GM19043 (cell line): ENCODE results near the gene MYL1.
A peak's percentile ranks its signal among the peaks of the same experiment; 100 is the strongest.

Experiments
- ATAC-seq: cut with Tn5 transposase; IDR thresholded peaks from one replicate; pipeline ENCODE4 v1.9.1; 2021; ENCODE audit warnings: low read depth; ENCODE audit not compliant: unreplicated experiment

MYL1 gene

DNA sequence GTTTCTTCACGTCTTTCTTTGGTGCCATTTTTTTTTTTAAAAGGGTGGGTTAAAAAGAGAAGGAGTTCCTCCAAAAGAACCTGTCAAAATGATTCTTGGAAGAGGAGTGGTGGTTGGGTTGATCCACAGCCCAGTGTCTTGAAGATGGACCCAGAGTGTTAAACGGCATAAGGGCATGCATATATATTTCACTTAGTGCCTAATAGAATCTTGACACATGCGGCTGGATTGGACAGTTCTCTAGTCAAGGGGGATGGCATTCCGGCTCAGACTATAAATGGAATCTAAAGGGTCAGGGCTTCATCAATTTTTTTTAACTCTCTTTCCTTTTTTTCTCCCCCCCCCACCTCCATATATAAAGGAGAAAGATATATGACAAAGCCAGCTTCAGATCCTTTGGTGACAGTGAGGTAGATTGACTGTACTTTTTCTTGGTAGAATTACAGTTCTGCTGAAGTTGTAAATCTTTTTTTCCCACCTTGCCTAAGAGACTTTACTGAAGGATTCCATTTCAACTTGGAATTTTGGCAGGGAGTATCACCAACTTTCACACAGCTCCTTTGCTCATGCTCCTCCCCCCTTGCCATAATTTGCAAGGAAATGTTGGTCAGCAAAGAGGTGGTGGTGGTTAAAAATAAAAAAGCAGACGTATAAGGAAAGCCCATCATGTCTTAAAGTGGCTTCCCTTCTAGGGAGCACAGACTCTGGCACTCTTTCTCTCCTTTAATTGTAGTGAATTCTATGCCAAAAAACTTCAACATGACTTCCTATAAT lies at the start of gene MYL1:
Gene MYL1, minus strand, starts transcription at position 160 of the 774 bp plus-strand sequence. Its CDS starts 132 bp downstream, at position 28.
- no peak for ATAC-seq

GRCh38 chr2:210363876-210364275 lies 48.9 kb upstream of the MYL1 start:
- no peak for ATAC-seq

GRCh38 chr2:210363261-210363660 lies 48.3 kb upstream of the MYL1 start:
- ATAC-seq = peak; percentile 45

GRCh38 chr2:210360412-210360811 lies 45.4 kb upstream of the MYL1 start:
- ATAC-seq = no peak

- no peak for ATAC-seq
Observed at GRCh38 chr2:210356944-210357343, 42.0 kb upstream of the MYL1 start.

- no peak for ATAC-seq
Observed at GRCh38 chr2:210337159-210337558, 22.2 kb upstream of the MYL1 start.

GRCh38 chr2:210324906-210325305 lies 9.9 kb upstream of the MYL1 start:
- ATAC-seq = no peak

DNA sequence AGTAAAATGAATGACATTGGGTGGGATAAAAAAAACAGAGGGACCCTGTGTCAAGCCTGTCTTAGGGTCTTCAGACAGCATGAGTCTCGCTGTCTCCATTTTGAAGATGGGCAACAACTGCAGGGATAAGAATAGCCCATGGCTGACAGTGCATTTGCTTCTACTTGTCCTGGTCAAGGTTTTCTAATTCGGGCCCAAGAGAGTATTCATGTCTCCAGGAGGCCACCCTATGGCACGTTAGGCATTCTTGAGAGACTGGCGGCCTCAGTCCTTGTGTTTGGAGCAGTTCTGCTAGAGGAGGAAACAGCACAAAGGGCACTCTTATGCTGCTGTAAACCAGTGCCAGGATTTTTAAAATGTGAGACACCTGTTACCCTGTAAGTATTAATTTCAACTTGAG lies 9.5 kb upstream of the MYL1 start:
- no peak for ATAC-seq

DNA sequence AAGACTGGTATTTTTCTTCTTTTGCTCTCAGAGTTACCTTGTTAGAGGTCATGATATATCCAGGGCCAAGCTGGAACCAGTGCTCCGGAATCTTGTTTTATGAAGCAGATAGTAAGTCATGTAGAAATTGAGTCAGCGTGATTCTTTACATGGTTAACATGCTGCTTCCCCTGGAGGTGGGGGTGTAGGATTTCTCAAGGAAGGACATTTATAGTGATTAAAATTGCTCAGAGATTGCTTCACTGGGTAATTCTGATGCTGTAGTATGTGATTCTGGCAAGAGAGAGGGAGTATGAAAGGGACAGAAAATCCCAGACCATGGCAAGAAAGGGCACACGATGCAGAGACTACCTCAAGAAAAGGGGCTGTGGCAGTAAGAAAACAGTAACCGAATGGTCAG lies 8.0 kb upstream of the MYL1 start:
- ATAC-seq = no peak

- no peak for ATAC-seq
Observed at GRCh38 chr2:210318891-210319290, 3.9 kb upstream of the MYL1 start.

GRCh38 chr2:210318486-210318885 lies 3.5 kb upstream of the MYL1 start:
- ATAC-seq = no peak

DNA sequence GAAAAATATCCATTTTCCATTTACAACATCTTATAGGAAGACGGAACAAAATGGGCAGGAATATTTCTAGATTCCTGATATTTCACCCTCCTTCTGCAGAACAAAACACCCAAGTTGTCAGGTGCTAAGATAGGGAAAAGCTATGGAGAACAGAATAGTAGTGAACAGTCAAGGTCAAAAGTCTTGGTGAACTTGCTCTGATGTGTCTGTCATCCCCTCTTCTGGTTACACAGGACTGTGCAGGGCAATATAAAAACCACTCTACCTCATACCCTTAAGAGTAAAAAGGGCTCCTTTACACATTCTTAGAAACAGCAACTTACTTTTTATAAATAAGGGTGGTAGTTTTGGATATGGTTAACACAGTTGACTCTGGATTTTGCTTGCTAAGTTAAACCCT lies 4.4 kb downstream of the MYL1 start:
- no peak for ATAC-seq

DNA sequence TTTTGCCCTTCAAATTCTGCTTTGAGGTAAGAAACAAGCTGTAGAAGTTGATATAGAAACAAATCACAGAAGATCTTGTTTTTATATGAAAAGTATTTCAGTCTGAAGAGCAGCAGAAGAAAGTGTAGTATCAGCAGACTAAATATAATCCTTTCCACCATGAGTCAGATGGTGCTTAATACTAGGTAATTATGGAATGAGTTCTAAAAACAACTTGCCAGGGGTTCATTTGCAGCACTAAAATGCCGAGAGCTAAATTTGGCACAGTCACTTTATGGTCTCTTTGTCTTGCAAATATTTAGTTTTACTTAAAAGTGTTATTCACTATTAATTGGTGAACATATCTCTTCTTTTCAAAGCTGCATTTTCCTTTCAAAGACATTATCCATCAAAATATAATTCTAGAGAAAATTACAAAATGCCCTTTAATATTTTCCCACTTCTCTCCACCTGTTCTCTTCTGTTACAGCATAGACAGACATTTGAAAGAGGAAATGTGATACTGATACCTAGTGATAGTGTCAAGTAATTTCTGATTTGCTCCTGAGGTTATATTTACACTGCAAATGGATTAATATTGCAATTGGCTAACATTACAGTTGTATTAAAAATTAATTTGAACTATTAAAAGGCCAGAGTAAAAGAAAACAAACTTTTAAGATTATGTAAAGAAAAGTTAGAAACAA lies 5.3 kb downstream of the MYL1 start:
- no peak for ATAC-seq

DNA sequence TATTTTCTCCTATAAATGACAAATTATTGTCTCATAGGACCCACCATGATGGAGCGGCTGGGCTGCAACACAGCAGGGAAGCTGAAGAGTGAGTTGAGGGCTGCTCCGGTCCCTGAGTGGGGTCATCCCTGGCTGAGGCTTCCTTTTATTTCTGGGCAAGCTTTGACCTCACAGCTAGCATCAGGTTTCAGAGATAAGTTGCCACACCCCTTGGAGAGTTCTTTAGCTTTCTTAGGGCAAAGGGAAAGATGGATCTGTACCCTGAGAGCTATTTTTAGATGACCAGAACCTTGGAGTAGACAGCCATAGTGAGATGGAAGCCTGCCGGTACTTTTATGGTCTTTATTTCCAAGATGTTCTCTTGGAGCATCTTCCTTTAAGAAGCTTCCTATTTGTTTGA lies 11.5 kb downstream of the MYL1 start:
- ATAC-seq = no peak

DNA sequence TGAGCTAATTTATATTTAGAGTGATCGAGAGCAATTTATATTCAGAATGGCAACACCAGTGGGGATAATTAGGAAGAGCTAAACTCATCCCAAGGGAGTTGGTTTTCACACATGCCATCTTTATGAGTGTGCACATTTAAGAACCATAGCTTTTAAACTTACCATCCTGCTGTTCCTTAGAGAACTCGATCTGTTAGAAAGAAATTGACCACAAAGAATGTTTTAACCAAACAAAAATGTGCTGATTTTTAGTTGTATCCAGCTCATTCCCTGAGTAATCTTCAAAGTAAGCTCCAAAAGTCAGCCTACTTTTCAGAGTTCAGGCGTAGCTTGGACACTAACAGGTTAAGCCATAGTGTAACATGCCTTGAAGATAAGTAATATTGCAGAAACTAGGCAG lies 12.6 kb downstream of the MYL1 start:
- no peak for ATAC-seq

GRCh38 chr2:210299866-210300373 lies 15.1 kb downstream of the MYL1 start:
- ATAC-seq = no peak

DNA sequence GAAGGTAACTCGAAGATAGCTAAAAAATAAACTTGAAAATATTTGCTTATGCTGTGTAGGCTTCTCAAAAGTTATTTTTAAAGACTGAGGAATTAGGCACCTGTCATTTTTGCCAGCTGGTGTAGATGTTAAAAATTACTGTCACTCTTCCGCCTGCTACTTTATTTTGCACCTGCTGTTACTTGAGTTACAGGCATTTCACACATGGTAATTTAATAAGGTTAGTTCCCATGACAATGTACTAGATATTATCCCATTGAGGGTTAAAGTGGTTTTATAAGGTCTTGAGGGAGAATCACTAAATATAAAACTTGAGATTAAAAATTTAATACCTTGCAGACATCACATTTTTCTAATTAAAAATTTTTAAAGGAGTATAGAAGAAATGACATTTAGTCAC lies 26.6 kb downstream of the MYL1 start:
- ATAC-seq = no peak

DNA sequence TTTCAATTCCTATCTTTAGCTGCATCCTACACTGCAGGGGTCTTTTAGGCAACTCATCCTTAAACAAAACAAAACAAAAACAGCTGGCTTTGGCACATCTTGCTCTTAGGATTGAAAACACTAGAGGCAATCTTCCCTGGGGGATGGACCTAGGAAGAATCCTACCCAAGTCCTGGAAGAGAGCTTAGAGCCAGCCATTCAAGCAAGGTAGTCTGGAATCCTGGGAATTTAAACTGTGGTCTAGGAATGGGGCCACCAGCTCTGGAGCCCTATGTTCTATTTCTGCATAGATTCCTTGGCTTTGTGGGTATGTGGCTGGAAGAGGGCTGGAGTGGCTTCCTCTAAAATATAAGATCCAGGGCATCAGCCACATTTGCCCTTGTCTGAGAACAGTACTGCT lies 27.7 kb downstream of the MYL1 start:
- ATAC-seq = no peak

DNA sequence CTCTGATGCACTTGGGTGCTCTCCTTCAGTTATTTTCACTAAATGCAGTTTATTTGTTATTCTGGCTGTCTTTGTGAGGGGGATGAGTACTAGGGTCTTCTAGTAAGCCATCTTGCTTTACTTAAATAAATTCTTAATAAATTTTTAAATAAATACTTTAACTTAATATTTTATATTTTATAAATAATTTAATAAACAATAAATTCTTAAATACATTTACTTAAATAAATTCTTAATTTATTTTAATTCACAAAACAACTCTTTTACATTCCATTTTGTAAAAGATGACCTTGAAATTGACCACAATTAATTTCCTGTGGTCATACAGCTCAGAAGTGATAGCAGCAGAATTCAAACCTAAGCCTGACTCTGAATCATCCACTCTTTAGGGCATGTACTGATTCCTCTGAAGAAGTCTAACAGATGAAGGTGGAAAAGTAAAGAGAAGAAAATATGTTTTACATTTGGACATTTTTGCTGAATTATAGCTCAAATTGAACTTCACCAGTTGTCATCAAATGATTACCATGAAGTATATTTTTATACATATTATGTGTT lies 28.8 kb downstream of the MYL1 start:
- no peak for ATAC-seq

- ATAC-seq = no peak
Observed at GRCh38 chr2:210277133-210277532, 37.8 kb downstream of the MYL1 start.

DNA sequence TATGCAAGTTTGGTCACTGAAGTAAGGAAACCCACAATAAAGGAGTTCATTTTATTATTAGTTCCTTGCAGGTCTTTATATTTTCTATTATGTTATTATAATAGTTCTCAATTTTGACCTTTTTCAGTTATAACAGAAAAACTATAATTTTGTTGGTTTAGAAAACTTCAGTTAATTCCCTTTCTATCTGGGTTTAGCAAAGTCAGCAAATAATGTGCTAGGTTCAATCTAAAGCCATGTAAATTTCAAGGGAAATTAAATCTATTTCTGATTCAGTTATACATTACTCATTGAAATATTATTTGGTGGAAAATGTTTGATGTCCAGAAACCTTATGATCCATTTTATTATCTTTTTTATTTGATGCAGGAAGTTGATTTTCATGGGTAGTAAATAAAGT lies 43.7 kb downstream of the MYL1 start:
- ATAC-seq = no peak

DNA sequence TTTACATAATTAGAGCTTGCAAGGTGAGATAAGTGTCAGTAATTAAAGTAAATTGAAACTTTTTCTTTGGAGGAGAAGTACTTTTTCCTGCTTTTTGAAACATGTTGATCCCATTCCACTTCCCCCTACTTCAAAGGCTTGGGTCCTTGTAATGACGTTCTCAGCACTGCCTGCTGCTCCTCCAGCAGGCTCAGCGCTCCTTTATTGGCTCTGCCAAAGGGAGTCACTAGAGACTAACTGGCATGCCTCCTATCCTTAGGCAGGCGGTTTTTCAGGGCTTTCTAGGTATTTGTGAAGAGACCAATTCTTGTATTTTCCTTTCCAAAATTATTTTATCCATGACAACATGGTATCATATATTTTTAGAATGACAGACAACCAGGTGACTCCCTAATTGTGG lies 45.8 kb downstream of the MYL1 start:
- ATAC-seq = no peak
